ENCODE results near the gene SFXN4.

GRCh38 chr10:119140603-119141245 is 24.8 kb downstream of the SFXN4 start:
- no peak for TF ChIP-seq EZH2phosphoT487 (IDR thresholded peaks at IDR 0.05; ENCODE audit: insufficient read depth, low read depth)
- TF ChIP-seq EZH2 (IDR thresholded peaks at IDR 0.05; ENCODE audit: insufficient read depth, poor library complexity, severe bottlenecking), result no peak
